Endothelial cell of umbilical vein (primary cell): ENCODE data around the gene MYDGF. TPM values are rescaled to one million over a fixed set of nuclear protein-coding genes. Genes with fewer than 3 reads are reported as not detected.

Source experiments
- BruUV-seq: library from RNA; stranded (reverse); fragments of 400-500 nt; replicated peaks from 2 replicates; lab custom pipeline; 2021; lab: Mats Ljungman, UMichigan
- CTCF ChIA-PET: fragments of 300-600, 350-600 bp; sonication (Branson Sonifier 250); formaldehyde crosslinking; loops from one replicate; lab custom pipeline; 2021; ENCODE audit warnings: antibody characterized with exemption, inconsistent platforms; lab: Charles Lee
- POLR2A ChIA-PET: fragments of 300-600, 350-600 bp; sonication (Branson Sonifier 250); formaldehyde crosslinking; loops from one replicate; lab custom pipeline; 2021; ENCODE audit warnings: antibody characterized with exemption, inconsistent platforms; lab: Charles Lee
- DNase-seq: peaks from one replicate; pipeline ENCODE4 v3.0.0-alpha.2; 2011; ENCODE audit warnings: low read depth, low spot score
- FAIRE-seq: peaks from 2 replicates; lab custom pipeline; 2011; peaks lifted over from hg19 to GRCh38; lab: Jason Lieb, UNC
- H2AFZ ChIP-seq: 2 replicates; pipeline ENCODE4 v1.6.0; 2012; ENCODE audit warnings: low read depth, low read length, control low read depth, inconsistent platforms
- H3K27ac ChIP-seq: 2 replicates; pipeline ENCODE4 v1.5.1; 2011; ENCODE audit warnings: low read depth, mild to moderate bottlenecking, control low read depth, low read length, moderate library complexity; ENCODE audit not compliant: insufficient read depth
- H3K27me3 ChIP-seq, 2 experiments: 2 replicates each; pipeline versions ENCODE4 v1.6.0 to v1.6.1; 2011; ENCODE audit warnings: low read length in 2 of 2, mixed read lengths in 1 of 2; ENCODE audit not compliant: control insufficient read depth in 2 of 2, insufficient read depth in 2 of 2
- H3K36me3 ChIP-seq, 2 experiments: 2 replicates in 1 of 2; 3 replicates in 1 of 2; pipeline ENCODE4 v1.5.1; 2011; ENCODE audit warnings: low read length in 2 of 2, mild to moderate bottlenecking in 1 of 2, moderate library complexity in 1 of 2; ENCODE audit not compliant: control insufficient read depth in 2 of 2, insufficient read depth in 2 of 2; ENCODE audit errors: extremely low read depth in 1 of 2
- H3K4me1 ChIP-seq: 3 replicates; pipeline ENCODE4 v1.5.1; 2011; ENCODE audit warnings: mild to moderate bottlenecking, low read length; ENCODE audit not compliant: control insufficient read depth, insufficient read depth; ENCODE audit errors: extremely low read depth
- H3K4me2 ChIP-seq: 2 replicates; pipeline ENCODE4 v1.6.1; 2011; ENCODE audit warnings: low read length, control low read depth, mixed read lengths; ENCODE audit not compliant: insufficient read depth
- H3K4me3 ChIP-seq, 3 experiments: fragments of 200-600 bp in 1 of 3; sonication (generic), shearing (Covaris generic) in 1 of 3; replicated peaks in 1 of 3; 2 replicates each; pipeline ENCODE4 v1.5.1; 2011 to 2016; ENCODE audit warnings: control low read depth in 3 of 3, low read length in 3 of 3, mild to moderate bottlenecking in 2 of 3, inconsistent platforms in 1 of 3, low read depth in 1 of 3, moderate library complexity in 1 of 3; ENCODE audit not compliant: insufficient read depth in 1 of 3
- H3K79me2 ChIP-seq: 2 replicates; pipeline ENCODE4 v1.6.0; 2012; ENCODE audit warnings: low read length, inconsistent platforms; ENCODE audit not compliant: control insufficient read depth, insufficient read depth
- H3K9ac ChIP-seq: replicated peaks from 2 replicates; pipeline ENCODE3; 2011; ENCODE audit warnings: low read length, control low read depth; ENCODE audit not compliant: insufficient read depth; ENCODE audit errors: extremely low read depth
- H3K9me1 ChIP-seq: replicated peaks from 3 replicates; pipeline ENCODE4 v1.6.0; 2011; ENCODE audit warnings: mild to moderate bottlenecking, low read length; ENCODE audit not compliant: control insufficient read depth, insufficient read depth; ENCODE audit errors: extremely low read depth
- H3K9me3 ChIP-seq: replicated peaks from 2 replicates; pipeline ENCODE4 v1.5.1; 2012; ENCODE audit warnings: low read length, inconsistent platforms; ENCODE audit not compliant: control insufficient read depth, insufficient read depth
- H4K20me1 ChIP-seq: replicated peaks from 2 replicates; pipeline ENCODE3; 2011; ENCODE audit warnings: mild to moderate bottlenecking, low read length; ENCODE audit not compliant: control insufficient read depth, insufficient read depth; ENCODE audit errors: extremely low read depth
- EZH2 ChIP-seq: IDR thresholded peaks from 2 replicates; pipeline ENCODE4 v1.6.1; 2012; ENCODE audit warnings: borderline replicate concordance, low read depth, mild to moderate bottlenecking, moderate library complexity, low read length, inconsistent platforms; ENCODE audit not compliant: severe bottlenecking
- FOS ChIP-seq: IDR thresholded peaks from 2 replicates; pipeline ENCODE4 v1.6.1; 2011; ENCODE audit warnings: mild to moderate bottlenecking, low read length, moderate library complexity, borderline replicate concordance; ENCODE audit not compliant: insufficient read depth
- GATA2 ChIP-seq: IDR thresholded peaks from 2 replicates; pipeline ENCODE4 v1.7.0; 2011; ENCODE audit warnings: low read depth, mild to moderate bottlenecking, moderate library complexity, mixed read lengths, low read length; ENCODE audit not compliant: insufficient read length, insufficient read depth
- JUN ChIP-seq: IDR thresholded peaks from 2 replicates; pipeline ENCODE4 v1.6.1; 2011; ENCODE audit warnings: borderline replicate concordance, low read depth; ENCODE audit not compliant: insufficient read length, insufficient read depth
- MYC ChIP-seq: IDR thresholded peaks from one replicate; pipeline ENCODE4 v1.6.1; 2011; ENCODE audit warnings: mild to moderate bottlenecking, low read depth, low read length
- POLR2A ChIP-seq: IDR thresholded peaks from 2 replicates; pipeline ENCODE4 v1.6.1; 2012; ENCODE audit warnings: low read depth, mild to moderate bottlenecking, control low read depth, low read length
- POLR2AphosphoS5 ChIP-seq: IDR thresholded peaks from 2 replicates; pipeline ENCODE4 v1.6.1; 2012; ENCODE audit warnings: low read depth, mild to moderate bottlenecking, control low read depth, low read length, moderate library complexity; ENCODE audit not compliant: insufficient read depth
- dilution Hi-C: fragments of 300-500 bp; cut with MboI; formaldehyde crosslinking; loops from one replicate; pipeline ENCODE4 v1.15.0; 2019; ENCODE audit warnings: low sequenced_read_pairs; ENCODE audit not compliant: extremely low pct_ligation_motif_present
- intact Hi-C: fragments of 100-400 bp; cut with micrococcal nuclease; formaldehyde crosslinking; loops from one replicate; pipeline ENCODE4 v1.10.0; 2022
- polyA plus RNA-seq, 4 experiments: library from polyadenylated mRNA; depleted of rRNA in 3 of 4; stranded (reverse) in 3 of 4; unstranded in 1 of 4; fragments of >200 nt; gene quantifications; 2 replicates each; pipeline versions ENCODE4 v1.2.1 to v1.2.3, GENCODE V29; 2011 to 2012; ENCODE audit warnings: missing spikeins in 1 of 4
- total RNA-seq: library from RNA; stranded (reverse); gene quantifications from 2 replicates; pipeline ENCODE4 v1.2.3, GENCODE V29; 2021
- TF ChIP-seq, protein P1 (sequence below): IDR thresholded peaks from 2 replicates; pipeline ENCODE4 v1.6.1; 2011; ENCODE audit not compliant: insufficient read depth, insufficient read length
- TF ChIP-seq, protein P2 (sequence below), 2 donors: IDR thresholded peaks; 1 replicate in 1 of 2; 2 replicates in 1 of 2; pipeline ENCODE4 v1.5.1; 2011; ENCODE audit warnings: low read length in 2 of 2, mild to moderate bottlenecking in 2 of 2, moderate library complexity in 2 of 2, control low read depth in 1 of 2, inconsistent platforms in 1 of 2, low read depth in 1 of 2; ENCODE audit not compliant: insufficient read depth in 1 of 2; ENCODE audit errors: extremely low read depth in 1 of 2

The MYDGF gene
- total and polyA plus RNA-seq, 2 donors (not counting 3 experiments of a cell fraction or from before 2014, with no cell fraction given) = 191 to 337 TPM

DNA sequence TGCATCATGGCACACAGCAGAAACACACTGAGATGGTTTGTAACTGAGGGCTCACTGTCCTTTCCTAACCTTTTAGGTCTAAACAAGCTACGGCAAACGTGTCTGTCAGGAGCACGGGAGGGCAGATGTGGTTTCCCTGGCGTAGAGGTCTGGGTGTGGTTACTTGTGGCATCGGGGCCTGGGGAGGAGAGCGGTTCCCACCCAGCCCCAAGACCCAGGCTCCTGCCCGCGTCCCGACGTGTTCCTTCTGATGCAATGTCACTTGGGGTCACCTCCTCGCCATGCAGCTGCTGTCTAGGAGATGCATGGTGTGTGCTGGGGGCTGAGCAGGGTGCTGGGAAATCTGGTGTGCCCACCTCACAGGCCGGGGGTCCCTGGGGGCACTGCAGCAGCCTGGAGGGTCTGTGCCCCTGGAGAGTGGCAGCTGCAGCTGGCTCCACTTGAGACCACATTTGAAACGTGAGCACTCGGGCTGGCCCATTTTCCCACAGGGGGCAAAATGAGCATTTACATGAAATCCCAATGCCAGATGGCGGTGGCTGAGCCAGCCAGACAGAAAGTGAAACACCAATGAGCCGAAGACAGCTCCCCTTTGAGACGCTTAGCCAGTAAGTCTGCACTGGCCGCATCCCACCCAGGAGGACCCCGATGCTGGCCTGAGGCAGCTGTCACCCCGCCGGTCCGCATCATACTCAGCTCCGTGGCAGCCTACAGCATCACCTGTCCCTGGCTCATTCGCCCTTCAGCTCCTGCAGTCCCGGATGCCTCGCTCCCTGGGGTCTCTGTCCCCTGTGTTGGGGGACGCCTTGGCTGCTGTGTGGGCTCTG is 22.3 kb upstream of the MYDGF start:
- peaks cover 11 to 59% of the 10 kb centered on the region in 2 experiments for H3K36me3 ChIP-seq

More for the DNA sequence above, 22.3 kb upstream of the MYDGF start:
- Histone ChIP-seq H3K4me3 (no peak overlapping the region), H3K27me3 (no peaks in the 10 kb centered on the region), H3K9ac (no peak overlapping the region), H3K9me3 (no peaks in the 10 kb centered on the region), H4K20me1 (no peaks in the 10 kb centered on the region), H3K9me1 (no peaks in the 10 kb centered on the region), H3K4me2 (no peak overlapping the region), H3K79me2 (no peaks in the 10 kb centered on the region), H3K4me1 (peaks cover 9% of the 10 kb centered on the region), H3K27ac (no peak overlapping the region), H2AFZ (no peak overlapping the region)
- dilution Hi-C loops = no loop called here
- no peak for DNase-seq
- TF ChIP-seq, protein P1, sequence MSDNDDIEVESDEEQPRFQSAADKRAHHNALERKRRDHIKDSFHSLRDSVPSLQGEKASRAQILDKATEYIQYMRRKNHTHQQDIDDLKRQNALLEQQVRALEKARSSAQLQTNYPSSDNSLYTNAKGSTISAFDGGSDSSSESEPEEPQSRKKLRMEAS = no peak
- no peak for TF ChIP-seq JUN
- TF ChIP-seq GATA2 = no peak
- TF ChIP-seq, protein P2, sequence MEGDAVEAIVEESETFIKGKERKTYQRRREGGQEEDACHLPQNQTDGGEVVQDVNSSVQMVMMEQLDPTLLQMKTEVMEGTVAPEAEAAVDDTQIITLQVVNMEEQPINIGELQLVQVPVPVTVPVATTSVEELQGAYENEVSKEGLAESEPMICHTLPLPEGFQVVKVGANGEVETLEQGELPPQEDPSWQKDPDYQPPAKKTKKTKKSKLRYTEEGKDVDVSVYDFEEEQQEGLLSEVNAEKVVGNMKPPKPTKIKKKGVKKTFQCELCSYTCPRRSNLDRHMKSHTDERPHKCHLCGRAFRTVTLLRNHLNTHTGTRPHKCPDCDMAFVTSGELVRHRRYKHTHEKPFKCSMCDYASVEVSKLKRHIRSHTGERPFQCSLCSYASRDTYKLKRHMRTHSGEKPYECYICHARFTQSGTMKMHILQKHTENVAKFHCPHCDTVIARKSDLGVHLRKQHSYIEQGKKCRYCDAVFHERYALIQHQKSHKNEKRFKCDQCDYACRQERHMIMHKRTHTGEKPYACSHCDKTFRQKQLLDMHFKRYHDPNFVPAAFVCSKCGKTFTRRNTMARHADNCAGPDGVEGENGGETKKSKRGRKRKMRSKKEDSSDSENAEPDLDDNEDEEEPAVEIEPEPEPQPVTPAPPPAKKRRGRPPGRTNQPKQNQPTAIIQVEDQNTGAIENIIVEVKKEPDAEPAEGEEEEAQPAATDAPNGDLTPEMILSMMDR (IDR thresholded peaks at IDR 0.05; ENCODE audit: extremely low read depth in 1 of 2, insufficient read depth in 1 of 2, low read depth in 1 of 2, low read length in 2 of 2) = no peak
- TF ChIP-seq POLR2AphosphoS5 = no peak
- TF ChIP-seq FOS = no peak
- no peak for TF ChIP-seq MYC
- TF ChIP-seq EZH2 = no peak
- no peak for TF ChIP-seq POLR2A
- FAIRE-seq = no peak
- ChIA-PET POLR2A (no interaction called here), CTCF (interaction anchor here (0.6 to 1.8 kb wide), 3 partner anchors 12 to 111 kb away, joined by 3 to 5 read pairs (median 4); partner anchors contain the start of gene FEM1A)
- intact Hi-C loops = no loop called here
- no TSS peak for BruUV-seq
